GM23338 (cell line): ENCODE measurements around the gene MAP1S. TPM values are rescaled to one million over a fixed set of nuclear protein-coding genes. Genes with fewer than 3 reads are reported as not detected.

Source experiments
- ATAC-seq: fragments of 200-7000 bp; cut with Tn5 transposase; 3 replicates; pipeline ENCODE4 v1.9.1; 2020
- DNase-seq: peaks from one replicate; pipeline ENCODE4 v3.0.0-alpha.2; 2015; ENCODE audit warnings: low spot score
- H2AFZ ChIP-seq: fragments of 200-600 bp; sonication (generic); 2 replicates; pipeline ENCODE4 v1.8.0; 2016; ENCODE audit warnings: antibody characterized with exemption, mild to moderate bottlenecking, moderate library complexity
- H3F3A ChIP-seq: fragments of 200-600 bp; sonication (generic); replicated peaks from 2 replicates; pipeline ENCODE4 v1.8.0; 2017; ENCODE audit warnings: antibody characterized with exemption, mixed run types, low read depth
- H3K27ac ChIP-seq: fragments of 200-600 bp; sonication (generic); 2 replicates; pipeline ENCODE4 v1.6.1; 2016; ENCODE audit warnings: low read depth
- H3K27me3 ChIP-seq: fragments of 200-600 bp; sonication (generic); 2 replicates; pipeline ENCODE4 v1.8.0; 2016; ENCODE audit warnings: mild to moderate bottlenecking, mixed run types, moderate library complexity; ENCODE audit not compliant: insufficient read depth
- H3K36me3 ChIP-seq: fragments of 200-600 bp; sonication (generic); 2 replicates; pipeline ENCODE4 v1.8.0; 2016; ENCODE audit warnings: mild to moderate bottlenecking; ENCODE audit not compliant: insufficient read depth
- H3K4me1 ChIP-seq: fragments of 200-600 bp; sonication (generic); 2 replicates; pipeline ENCODE4 v1.8.0; 2016; ENCODE audit warnings: mild to moderate bottlenecking, moderate library complexity; ENCODE audit not compliant: insufficient read depth
- H3K4me2 ChIP-seq: fragments of 200-600 bp; sonication (generic); 2 replicates; pipeline ENCODE4 v1.7.1; 2017; ENCODE audit warnings: mixed run types
- H3K4me3 ChIP-seq: fragments of 200-600 bp; sonication (generic); 2 replicates; pipeline ENCODE4 v1.6.1; 2016; ENCODE audit warnings: mixed run types
- H3K79me2 ChIP-seq: fragments of 200-600 bp; sonication (generic); replicated peaks from 2 replicates; pipeline ENCODE4 v1.8.0; 2017; ENCODE audit warnings: mild to moderate bottlenecking; ENCODE audit not compliant: insufficient read depth
- H3K9me2 ChIP-seq: fragments of 200-600 bp; sonication (generic); 2 replicates; pipeline ENCODE4 v1.8.0; 2017; ENCODE audit not compliant: insufficient read depth
- H4K20me1 ChIP-seq: fragments of 200-600 bp; sonication (generic); replicated peaks from 2 replicates; pipeline ENCODE4 v1.8.0; 2017; ENCODE audit warnings: mild to moderate bottlenecking; ENCODE audit not compliant: insufficient read depth
- H3K27ac Mint-ChIP-seq: 2 replicates; pipeline ENCODE4 v1.8.0; 2020; ENCODE audit warnings: inconsistent platforms, mild to moderate bottlenecking, moderate library complexity, mixed read lengths
- H3K27me3 Mint-ChIP-seq: 3 replicates; pipeline ENCODE4 v1.8.0; 2022; ENCODE audit warnings: low read depth, mild to moderate bottlenecking, moderate library complexity, mixed read lengths, inconsistent platforms; ENCODE audit not compliant: insufficient read depth, poor library complexity
- H3K36me3 Mint-ChIP-seq: 3 replicates; pipeline ENCODE4 v1.8.0; 2021; ENCODE audit warnings: low read depth, mild to moderate bottlenecking, inconsistent platforms, moderate library complexity, mixed read lengths
- H3K4me1 Mint-ChIP-seq: 3 replicates; pipeline ENCODE4 v1.8.0; 2020; ENCODE audit warnings: mild to moderate bottlenecking, inconsistent platforms, mixed read lengths
- H3K4me3 Mint-ChIP-seq: 3 replicates; pipeline ENCODE4 v1.8.0; 2021; ENCODE audit warnings: moderate library complexity, mild to moderate bottlenecking, inconsistent platforms, mixed read lengths
- H3K9me3 Mint-ChIP-seq: 3 replicates; pipeline ENCODE4 v1.8.0; 2020; ENCODE audit warnings: moderate library complexity, mild to moderate bottlenecking, inconsistent platforms, mixed read lengths
- CREB1 ChIP-seq: fragments of 250-450 bp; sonication (Bioruptor Pico); IDR thresholded peaks from 2 replicates; pipeline ENCODE4 v1.5.0; 2020; ENCODE audit warnings: low read depth, mild to moderate bottlenecking, moderate library complexity
- EZH2 ChIP-seq: fragments of 200-600 bp; sonication (generic); IDR thresholded peaks from one replicate; pipeline ENCODE4 v1.8.0; 2017; ENCODE audit warnings: antibody characterized with exemption, mild to moderate bottlenecking, low read depth; ENCODE audit not compliant: unreplicated experiment
- EZH2phosphoT487 ChIP-seq: fragments of 200-600 bp; sonication (generic); IDR thresholded peaks from one replicate; pipeline ENCODE4 v1.8.1; 2018; ENCODE audit warnings: antibody characterized with exemption; ENCODE audit not compliant: unreplicated experiment
- JUNB ChIP-seq: IDR thresholded peaks from one replicate; pipeline ENCODE4 v1.6.1; 2016; ENCODE audit warnings: antibody characterized with exemption; ENCODE audit not compliant: unreplicated experiment
- NANOG ChIP-seq: IDR thresholded peaks from 2 replicates; pipeline ENCODE4 v1.6.1; 2016; ENCODE audit warnings: antibody characterized with exemption, borderline replicate concordance
- POLR2AphosphoS5 ChIP-seq: IDR thresholded peaks from 2 replicates; pipeline ENCODE4 v1.6.1; 2016; ENCODE audit warnings: antibody characterized with exemption, low read depth
- STAT1 ChIP-seq: IDR thresholded peaks from one replicate; pipeline ENCODE4 v1.6.1; 2016; ENCODE audit warnings: antibody characterized with exemption; ENCODE audit not compliant: unreplicated experiment
- ZNF114 ChIP-seq: fragments of 250-450 bp; sonication (Bioruptor Pico); IDR thresholded peaks from 2 replicates; pipeline ENCODE4 v1.5.0; 2020; ENCODE audit warnings: mild to moderate bottlenecking, moderate library complexity
- polyA plus RNA-seq: library from polyadenylated mRNA; unstranded; fragments of >200 nt; fragmentation: Nextera tagmentation; extraction: Ambion mirVana; gene quantifications from 2 replicates; pipeline ENCODE4 v1.2.1, GENCODE V29; 2016
- total RNA-seq: library from RNA; depleted of rRNA; stranded (reverse); fragments of >200 nt; shearing (Covaris generic); gene quantifications from 2 replicates; pipeline ENCODE4 v1.2.3, GENCODE V29; 2014
- TF ChIP-seq, protein P1 (sequence below), 2 experiments: fragments of 200-600 bp in 1 of 2; sonication (generic) in 1 of 2; conservative IDR thresholded peaks; 2 replicates each; pipeline versions ENCODE4 v1.5.1 to v1.6.1; 2016 to 2017; ENCODE audit warnings: antibody characterized with exemption in 2 of 2, low read depth in 2 of 2, mild to moderate bottlenecking in 2 of 2, moderate library complexity in 1 of 2
- TF ChIP-seq, protein P2 (sequence below): fragments of 250-450 bp; sonication (Bioruptor Pico); IDR thresholded peaks from 2 replicates; pipeline ENCODE4 v1.5.0; 2020; ENCODE audit warnings: mild to moderate bottlenecking, moderate library complexity
- TF ChIP-seq, protein P3 (sequence below): IDR thresholded peaks from 2 replicates; pipeline ENCODE4 v1.6.1; 2016; ENCODE audit warnings: antibody characterized with exemption
- TF ChIP-seq, protein P4 (sequence below): IDR thresholded peaks from one replicate; pipeline ENCODE4 v1.6.1; 2018; ENCODE audit warnings: antibody characterized with exemption; ENCODE audit not compliant: unreplicated experiment

MAP1S gene
- total and polyA plus RNA-seq, 2 experiments from 2014 or later: 102 to 104 TPM

DNA sequence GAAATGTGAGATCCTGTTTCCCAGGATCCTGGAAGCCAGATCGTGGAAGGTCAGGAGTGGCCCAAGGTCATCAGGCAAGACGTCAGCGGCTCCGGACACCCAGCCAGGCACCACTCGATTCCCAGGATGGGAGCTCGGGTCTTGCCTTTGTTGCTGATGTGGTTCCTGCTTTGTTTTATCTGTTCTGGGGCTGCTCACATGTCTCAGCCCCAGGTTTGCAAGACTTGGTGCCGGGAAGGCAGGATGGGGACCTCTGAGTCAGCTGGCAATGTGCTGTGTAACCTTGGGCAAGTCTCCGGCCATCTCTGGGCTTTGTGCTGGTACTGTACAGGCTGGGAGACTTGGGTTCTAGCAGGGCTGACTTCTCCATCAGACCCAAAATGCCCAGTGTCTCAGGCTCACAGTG, 30.6 kb downstream of the MAP1S start:
- H3K4me1 ChIP-seq: no peaks in the 10 kb centered on the region
- peaks cover 12% of the 10 kb centered on the region for H3K27me3 Mint-ChIP-seq
- H3K27ac ChIP-seq: no peak overlapping the region
- DNase-seq (no peak), ATAC-seq (no peak)
- H4K20me1 ChIP-seq: no peaks in the 10 kb centered on the region
- H3K4me2 ChIP-seq: no peak overlapping the region
- H3K4me3 Mint-ChIP-seq: no peak overlapping the region
- H3K4me3 ChIP-seq: no peak overlapping the region
- H3K27ac Mint-ChIP-seq: no peak overlapping the region
- H3K4me1 Mint-ChIP-seq: peaks cover 9% of the 10 kb centered on the region
- no peaks in the 10 kb centered on the region for H3K9me3 Mint-ChIP-seq
- H3K9me2 ChIP-seq: no peaks in the 10 kb centered on the region
- no peaks in the 10 kb centered on the region for H3K27me3 ChIP-seq
- no peak for TF ChIP-seq POLR2AphosphoS5
- TF ChIP-seq, protein P1, sequence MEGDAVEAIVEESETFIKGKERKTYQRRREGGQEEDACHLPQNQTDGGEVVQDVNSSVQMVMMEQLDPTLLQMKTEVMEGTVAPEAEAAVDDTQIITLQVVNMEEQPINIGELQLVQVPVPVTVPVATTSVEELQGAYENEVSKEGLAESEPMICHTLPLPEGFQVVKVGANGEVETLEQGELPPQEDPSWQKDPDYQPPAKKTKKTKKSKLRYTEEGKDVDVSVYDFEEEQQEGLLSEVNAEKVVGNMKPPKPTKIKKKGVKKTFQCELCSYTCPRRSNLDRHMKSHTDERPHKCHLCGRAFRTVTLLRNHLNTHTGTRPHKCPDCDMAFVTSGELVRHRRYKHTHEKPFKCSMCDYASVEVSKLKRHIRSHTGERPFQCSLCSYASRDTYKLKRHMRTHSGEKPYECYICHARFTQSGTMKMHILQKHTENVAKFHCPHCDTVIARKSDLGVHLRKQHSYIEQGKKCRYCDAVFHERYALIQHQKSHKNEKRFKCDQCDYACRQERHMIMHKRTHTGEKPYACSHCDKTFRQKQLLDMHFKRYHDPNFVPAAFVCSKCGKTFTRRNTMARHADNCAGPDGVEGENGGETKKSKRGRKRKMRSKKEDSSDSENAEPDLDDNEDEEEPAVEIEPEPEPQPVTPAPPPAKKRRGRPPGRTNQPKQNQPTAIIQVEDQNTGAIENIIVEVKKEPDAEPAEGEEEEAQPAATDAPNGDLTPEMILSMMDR (conservative IDR thresholded peaks at IDR 0.05; ENCODE audit: low read depth in 2 of 2): no peak
- no peak for TF ChIP-seq EZH2
- TF ChIP-seq ZNF114 (CRISPR knock-in tag): no peak
- TF ChIP-seq NANOG: no peak
- TF ChIP-seq, protein P2, sequence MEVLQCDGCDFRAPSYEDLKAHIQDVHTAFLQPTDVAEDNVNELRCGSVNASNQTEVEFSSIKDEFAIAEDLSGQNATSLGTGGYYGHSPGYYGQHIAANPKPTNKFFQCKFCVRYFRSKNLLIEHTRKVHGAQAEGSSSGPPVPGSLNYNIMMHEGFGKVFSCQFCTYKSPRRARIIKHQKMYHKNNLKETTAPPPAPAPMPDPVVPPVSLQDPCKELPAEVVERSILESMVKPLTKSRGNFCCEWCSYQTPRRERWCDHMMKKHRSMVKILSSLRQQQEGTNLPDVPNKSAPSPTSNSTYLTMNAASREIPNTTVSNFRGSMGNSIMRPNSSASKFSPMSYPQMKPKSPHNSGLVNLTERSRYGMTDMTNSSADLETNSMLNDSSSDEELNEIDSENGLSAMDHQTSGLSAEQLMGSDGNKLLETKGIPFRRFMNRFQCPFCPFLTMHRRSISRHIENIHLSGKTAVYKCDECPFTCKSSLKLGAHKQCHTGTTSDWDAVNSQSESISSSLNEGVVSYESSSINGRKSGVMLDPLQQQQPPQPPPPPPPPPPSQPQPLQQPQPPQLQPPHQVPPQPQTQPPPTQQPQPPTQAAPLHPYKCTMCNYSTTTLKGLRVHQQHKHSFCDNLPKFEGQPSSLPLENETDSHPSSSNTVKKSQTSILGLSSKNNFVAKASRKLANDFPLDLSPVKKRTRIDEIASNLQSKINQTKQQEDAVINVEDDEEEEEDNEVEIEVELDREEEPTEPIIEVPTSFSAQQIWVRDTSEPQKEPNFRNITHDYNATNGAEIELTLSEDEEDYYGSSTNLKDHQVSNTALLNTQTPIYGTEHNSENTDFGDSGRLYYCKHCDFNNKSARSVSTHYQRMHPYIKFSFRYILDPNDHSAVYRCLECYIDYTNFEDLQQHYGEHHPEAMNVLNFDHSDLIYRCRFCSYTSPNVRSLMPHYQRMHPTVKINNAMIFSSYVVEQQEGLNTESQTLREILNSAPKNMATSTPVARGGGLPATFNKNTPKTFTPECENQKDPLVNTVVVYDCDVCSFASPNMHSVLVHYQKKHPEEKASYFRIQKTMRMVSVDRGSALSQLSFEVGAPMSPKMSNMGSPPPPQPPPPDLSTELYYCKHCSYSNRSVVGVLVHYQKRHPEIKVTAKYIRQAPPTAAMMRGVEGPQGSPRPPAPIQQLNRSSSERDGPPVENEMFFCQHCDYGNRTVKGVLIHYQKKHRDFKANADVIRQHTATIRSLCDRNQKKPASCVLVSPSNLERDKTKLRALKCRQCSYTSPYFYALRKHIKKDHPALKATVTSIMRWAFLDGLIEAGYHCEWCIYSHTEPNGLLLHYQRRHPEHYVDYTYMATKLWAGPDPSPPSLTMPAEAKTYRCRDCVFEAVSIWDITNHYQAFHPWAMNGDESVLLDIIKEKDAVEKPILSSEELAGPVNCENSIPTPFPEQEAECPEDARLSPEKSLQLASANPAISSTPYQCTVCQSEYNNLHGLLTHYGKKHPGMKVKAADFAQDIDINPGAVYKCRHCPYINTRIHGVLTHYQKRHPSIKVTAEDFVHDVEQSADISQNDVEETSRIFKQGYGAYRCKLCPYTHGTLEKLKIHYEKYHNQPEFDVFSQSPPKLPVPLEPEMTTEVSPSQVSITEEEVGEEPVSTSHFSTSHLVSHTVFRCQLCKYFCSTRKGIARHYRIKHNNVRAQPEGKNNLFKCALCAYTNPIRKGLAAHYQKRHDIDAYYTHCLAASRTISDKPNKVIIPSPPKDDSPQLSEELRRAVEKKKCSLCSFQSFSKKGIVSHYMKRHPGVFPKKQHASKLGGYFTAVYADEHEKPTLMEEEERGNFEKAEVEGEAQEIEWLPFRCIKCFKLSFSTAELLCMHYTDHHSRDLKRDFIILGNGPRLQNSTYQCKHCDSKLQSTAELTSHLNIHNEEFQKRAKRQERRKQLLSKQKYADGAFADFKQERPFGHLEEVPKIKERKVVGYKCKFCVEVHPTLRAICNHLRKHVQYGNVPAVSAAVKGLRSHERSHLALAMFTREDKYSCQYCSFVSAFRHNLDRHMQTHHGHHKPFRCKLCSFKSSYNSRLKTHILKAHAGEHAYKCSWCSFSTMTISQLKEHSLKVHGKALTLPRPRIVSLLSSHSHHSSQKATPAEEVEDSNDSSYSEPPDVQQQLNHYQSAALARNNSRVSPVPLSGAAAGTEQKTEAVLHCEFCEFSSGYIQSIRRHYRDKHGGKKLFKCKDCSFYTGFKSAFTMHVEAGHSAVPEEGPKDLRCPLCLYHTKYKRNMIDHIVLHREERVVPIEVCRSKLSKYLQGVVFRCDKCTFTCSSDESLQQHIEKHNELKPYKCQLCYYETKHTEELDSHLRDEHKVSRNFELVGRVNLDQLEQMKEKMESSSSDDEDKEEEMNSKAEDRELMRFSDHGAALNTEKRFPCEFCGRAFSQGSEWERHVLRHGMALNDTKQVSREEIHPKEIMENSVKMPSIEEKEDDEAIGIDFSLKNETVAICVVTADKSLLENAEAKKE (CRISPR knock-in tag): no peak
- TF ChIP-seq CREB1 (CRISPR knock-in tag): no peak
- TF ChIP-seq, protein P3, sequence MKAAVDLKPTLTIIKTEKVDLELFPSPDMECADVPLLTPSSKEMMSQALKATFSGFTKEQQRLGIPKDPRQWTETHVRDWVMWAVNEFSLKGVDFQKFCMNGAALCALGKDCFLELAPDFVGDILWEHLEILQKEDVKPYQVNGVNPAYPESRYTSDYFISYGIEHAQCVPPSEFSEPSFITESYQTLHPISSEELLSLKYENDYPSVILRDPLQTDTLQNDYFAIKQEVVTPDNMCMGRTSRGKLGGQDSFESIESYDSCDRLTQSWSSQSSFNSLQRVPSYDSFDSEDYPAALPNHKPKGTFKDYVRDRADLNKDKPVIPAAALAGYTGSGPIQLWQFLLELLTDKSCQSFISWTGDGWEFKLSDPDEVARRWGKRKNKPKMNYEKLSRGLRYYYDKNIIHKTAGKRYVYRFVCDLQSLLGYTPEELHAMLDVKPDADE: no peak
- TF ChIP-seq, protein P4, sequence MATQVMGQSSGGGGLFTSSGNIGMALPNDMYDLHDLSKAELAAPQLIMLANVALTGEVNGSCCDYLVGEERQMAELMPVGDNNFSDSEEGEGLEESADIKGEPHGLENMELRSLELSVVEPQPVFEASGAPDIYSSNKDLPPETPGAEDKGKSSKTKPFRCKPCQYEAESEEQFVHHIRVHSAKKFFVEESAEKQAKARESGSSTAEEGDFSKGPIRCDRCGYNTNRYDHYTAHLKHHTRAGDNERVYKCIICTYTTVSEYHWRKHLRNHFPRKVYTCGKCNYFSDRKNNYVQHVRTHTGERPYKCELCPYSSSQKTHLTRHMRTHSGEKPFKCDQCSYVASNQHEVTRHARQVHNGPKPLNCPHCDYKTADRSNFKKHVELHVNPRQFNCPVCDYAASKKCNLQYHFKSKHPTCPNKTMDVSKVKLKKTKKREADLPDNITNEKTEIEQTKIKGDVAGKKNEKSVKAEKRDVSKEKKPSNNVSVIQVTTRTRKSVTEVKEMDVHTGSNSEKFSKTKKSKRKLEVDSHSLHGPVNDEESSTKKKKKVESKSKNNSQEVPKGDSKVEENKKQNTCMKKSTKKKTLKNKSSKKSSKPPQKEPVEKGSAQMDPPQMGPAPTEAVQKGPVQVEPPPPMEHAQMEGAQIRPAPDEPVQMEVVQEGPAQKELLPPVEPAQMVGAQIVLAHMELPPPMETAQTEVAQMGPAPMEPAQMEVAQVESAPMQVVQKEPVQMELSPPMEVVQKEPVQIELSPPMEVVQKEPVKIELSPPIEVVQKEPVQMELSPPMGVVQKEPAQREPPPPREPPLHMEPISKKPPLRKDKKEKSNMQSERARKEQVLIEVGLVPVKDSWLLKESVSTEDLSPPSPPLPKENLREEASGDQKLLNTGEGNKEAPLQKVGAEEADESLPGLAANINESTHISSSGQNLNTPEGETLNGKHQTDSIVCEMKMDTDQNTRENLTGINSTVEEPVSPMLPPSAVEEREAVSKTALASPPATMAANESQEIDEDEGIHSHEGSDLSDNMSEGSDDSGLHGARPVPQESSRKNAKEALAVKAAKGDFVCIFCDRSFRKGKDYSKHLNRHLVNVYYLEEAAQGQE: no peak
- TF ChIP-seq STAT1: no peak
- no peak for TF ChIP-seq JUNB
- no peak for TF ChIP-seq EZH2phosphoT487
- no peaks in the 10 kb centered on the region for H3F3A ChIP-seq
- no peaks in the 10 kb centered on the region for H3K79me2 ChIP-seq
- no peaks in the 10 kb centered on the region for H3K36me3 Mint-ChIP-seq
- no peak overlapping the region for H2AFZ ChIP-seq
- H3K36me3 ChIP-seq: no peaks in the 10 kb centered on the region
